Measurements from ENCODE around the gene ADGRA1.
"Not testable (repeated sequence)": the region's sequence is repeated elsewhere in the genome, so short reads cannot be mapped to it uniquely, and the experiment has no call there.

The ADGRA1 gene

GRCh38 chr10:133166828-133167692, 79.3 kb downstream of the ADGRA1 start:
- no peak for DNase-seq

- DNase-seq: no peak
These were observed 80.2 kb downstream of the ADGRA1 start for GRCh38 chr10:133167693-133168616.

- no peak for DNase-seq
These were observed 80.9 kb downstream of the ADGRA1 start for GRCh38 chr10:133168617-133169031.

- no peak for DNase-seq
These were observed 81.6 kb downstream of the ADGRA1 start for GRCh38 chr10:133169173-133169947.

GRCh38 chr10:133170092-133170491, 82.4 kb downstream of the ADGRA1 start:
- DNase-seq: no peak

- DNase-seq: no peak
These were observed 86.3 kb downstream of the ADGRA1 start for GRCh38 chr10:133173860-133174640.

- no peak for DNase-seq
These were observed 87.1 kb downstream of the ADGRA1 start for GRCh38 chr10:133174689-133175263.

GRCh38 chr10:133175624-133176023, 87.9 kb downstream of the ADGRA1 start:
- DNase-seq: not testable (repeated sequence)

- no peak for DNase-seq
These were observed 88.8 kb downstream of the ADGRA1 start for GRCh38 chr10:133176546-133176945.

- DNase-seq: no peak
These were observed 89.8 kb downstream of the ADGRA1 start for GRCh38 chr10:133177380-133178157.

- DNase-seq: no peak
These were observed 90.8 kb downstream of the ADGRA1 start for GRCh38 chr10:133178357-133179127.

GRCh38 chr10:133179128-133179520, 91.4 kb downstream of the ADGRA1 start:
- DNase-seq: no peak

GRCh38 chr10:133179651-133180050, 91.9 kb downstream of the ADGRA1 start:
- DNase-seq: no peak

GRCh38 chr10:133180192-133180964, 92.7 kb downstream of the ADGRA1 start:
- no peak for DNase-seq

- DNase-seq: no peak
These were observed 93.4 kb downstream of the ADGRA1 start for GRCh38 chr10:133180965-133181639.
